ENCODE data around the gene PRRG1. TPM values are rescaled to one million over a fixed set of nuclear protein-coding genes. Genes with fewer than 3 reads are reported as not detected.
"Not testable (repeated sequence)": the region's sequence is repeated elsewhere in the genome, so short reads cannot be mapped to it uniquely, and the experiment has no call there.

PRRG1 gene
- total RNA-seq: not detected in 2 replicates

GRCh38 chrX:37349221-37350033, at the start of gene PRRG1:
TSS of gene PRRG1 (plus strand) at chrX:37349364. CDS start at chrX:37406250, 56,886 bp downstream.
- intact Hi-C loops (cut with micrococcal nuclease): no loop called here

GRCh38 chrX:37302569-37302968, 46.6 kb upstream of the PRRG1 start:
- intact Hi-C loops (cut with micrococcal nuclease): no loop called here

- intact Hi-C loops (cut with micrococcal nuclease): not testable (repeated sequence)
These were observed 43.9 kb upstream of the PRRG1 start for GRCh38 chrX:37305238-37305637.

- intact Hi-C loops (cut with micrococcal nuclease): no loop called here
These were observed 34.6 kb upstream of the PRRG1 start for GRCh38 chrX:37314531-37314930.

GRCh38 chrX:37315511-37316248, 33.5 kb upstream of the PRRG1 start:
- intact Hi-C loops (cut with micrococcal nuclease): no loop called here

GRCh38 chrX:37320541-37321203, 28.5 kb upstream of the PRRG1 start:
- intact Hi-C loops (cut with micrococcal nuclease): no loop called here

- intact Hi-C loops (cut with micrococcal nuclease): no loop called here
These were observed 18.5 kb upstream of the PRRG1 start for GRCh38 chrX:37330642-37331041.

- intact Hi-C loops (cut with micrococcal nuclease): no loop called here
These were observed 17.6 kb upstream of the PRRG1 start for GRCh38 chrX:37331546-37331945.

GRCh38 chrX:37332055-37332454, 17.1 kb upstream of the PRRG1 start:
- intact Hi-C loops (cut with micrococcal nuclease): no loop called here

GRCh38 chrX:37332987-37333658, 16.0 kb upstream of the PRRG1 start:
- intact Hi-C loops (cut with micrococcal nuclease): no loop called here

GRCh38 chrX:37347420-37347819, 1.7 kb upstream of the PRRG1 start:
- intact Hi-C loops (cut with micrococcal nuclease): no loop called here

- intact Hi-C loops (cut with micrococcal nuclease): no loop called here
These were observed 763 bp upstream of the PRRG1 start for GRCh38 chrX:37348231-37348970.

- intact Hi-C loops (cut with micrococcal nuclease): no loop called here
These were observed 268 bp upstream of the PRRG1 start for GRCh38 chrX:37348971-37349220.

- intact Hi-C loops (cut with micrococcal nuclease): no loop called here
These were observed 836 bp downstream of the PRRG1 start for GRCh38 chrX:37350034-37350365.

- intact Hi-C loops (cut with micrococcal nuclease): no loop called here
These were observed 4.5 kb downstream of the PRRG1 start for GRCh38 chrX:37353646-37354045.

GRCh38 chrX:37357436-37357835, 8.3 kb downstream of the PRRG1 start:
- intact Hi-C loops (cut with micrococcal nuclease): no loop called here

- intact Hi-C loops (cut with micrococcal nuclease): no loop called here
These were observed 12.4 kb downstream of the PRRG1 start for GRCh38 chrX:37361596-37361995.

GRCh38 chrX:37364666-37365065, 15.5 kb downstream of the PRRG1 start:
- intact Hi-C loops (cut with micrococcal nuclease): no loop called here

GRCh38 chrX:37367946-37368345, 18.8 kb downstream of the PRRG1 start:
- intact Hi-C loops (cut with micrococcal nuclease): no loop called here

- intact Hi-C loops (cut with micrococcal nuclease): no loop called here
These were observed 21.5 kb downstream of the PRRG1 start for GRCh38 chrX:37370499-37371141.

- intact Hi-C loops (cut with micrococcal nuclease): no loop called here
These were observed 22.4 kb downstream of the PRRG1 start for GRCh38 chrX:37371578-37371991.

Measured in T-helper 2 cell treated with Interferon-gamma antibody and Interleukin-4, amounts not matched to agents 100 ng/mL and 5 ng/mL, for 36 hours (primary cell).